ENCODE measurements around the gene RRAS2. TPM values are rescaled to one million over a fixed set of nuclear protein-coding genes. Genes with fewer than 3 reads are reported as not detected.
A peak's percentile ranks its signal among the peaks of the same experiment; 100 is the strongest.

RRAS2 gene
- total and polyA plus RNA-seq, 2 donors (not counting 3 experiments of a cell fraction or from before 2014, with no cell fraction given), result 30.1 to 80.5 TPM

GRCh38 chr11:14380125-14380936 is 21.3 kb upstream of the RRAS2 start:
- no TSS peak for BruUV-seq (replicated peaks)
- H3K4me3 ChIP-seq (replicated peaks in 1 of 3; ENCODE audit: insufficient read depth in 1 of 3, low read depth in 1 of 3, low read length in 3 of 3), result peak overlapping the region in 2 of 3 experiments; percentile 40 to 55
- FAIRE-seq (peak; percentile 24), DNase-seq (ENCODE audit: low read depth, low spot score) (no peak)
- no peak overlapping the region for H3K9ac ChIP-seq (replicated peaks; ENCODE audit: extremely low read depth, insufficient read depth, low read length)
- H3K36me3 ChIP-seq (ENCODE audit: control insufficient read depth in 2 of 2, extremely low read depth in 1 of 2, insufficient read depth in 2 of 2, low read length in 2 of 2), result no peaks in the 10 kb centered on the region
- no peaks in the 10 kb centered on the region for H3K9me3 ChIP-seq (replicated peaks; ENCODE audit: control insufficient read depth, insufficient read depth, low read length)
- H3K4me1 ChIP-seq (ENCODE audit: control insufficient read depth, extremely low read depth, insufficient read depth, low read length), result peaks cover 12% of the 10 kb centered on the region
- no peak for TF ChIP-seq MAX (IDR thresholded peaks at IDR 0.05; ENCODE audit: insufficient read depth, insufficient read length)
- no peak for TF ChIP-seq POLR2A (IDR thresholded peaks at IDR 0.05; ENCODE audit: low read depth, low read length)
- TF ChIP-seq MYC (IDR thresholded peaks at IDR 0.05; ENCODE audit: low read depth, low read length), result no peak
- TF ChIP-seq FOS (IDR thresholded peaks at IDR 0.05; ENCODE audit: borderline replicate concordance, insufficient read depth, low read length), result no peak
- no peak for TF ChIP-seq JUN (IDR thresholded peaks at IDR 0.05; ENCODE audit: borderline replicate concordance, insufficient read depth, insufficient read length, low read depth)
- TF ChIP-seq EZH2 (IDR thresholded peaks at IDR 0.05; ENCODE audit: borderline replicate concordance, low read depth, low read length, severe bottlenecking), result no peak
- TF ChIP-seq GATA2 (IDR thresholded peaks at IDR 0.05; ENCODE audit: insufficient read depth, insufficient read length, low read depth, low read length), result no peak
- TF ChIP-seq CTCF (IDR thresholded peaks at IDR 0.05; ENCODE audit: extremely low read depth in 1 of 2, insufficient read depth in 1 of 2, low read depth in 1 of 2, low read length in 2 of 2), result no peak
- no peak for TF ChIP-seq POLR2AphosphoS5 (IDR thresholded peaks at IDR 0.05; ENCODE audit: insufficient read depth, low read depth, low read length)
- no peaks in the 10 kb centered on the region for H3K79me2 ChIP-seq (ENCODE audit: control insufficient read depth, insufficient read depth, low read length)
- no peak overlapping the region for H3K27ac ChIP-seq (ENCODE audit: insufficient read depth, low read depth, low read length)
- H2AFZ ChIP-seq (ENCODE audit: low read depth, low read length), result peak overlapping the region; percentile 98
- no peaks in the 10 kb centered on the region for H3K9me1 ChIP-seq (replicated peaks; ENCODE audit: control insufficient read depth, extremely low read depth, insufficient read depth, low read length)
- dilution Hi-C loops (cut with MboI; ENCODE audit: extremely low pct_ligation_motif_present, low sequenced_read_pairs) (no loop called here), intact Hi-C loops (cut with micrococcal nuclease) (loop anchor here (2.0 kb wide), 2 partner anchors 42 to 74 kb away; no protein-coding TSS in a partner anchor)
- peak overlapping the region; percentile 84 for H3K4me2 ChIP-seq (ENCODE audit: insufficient read depth, low read length)
- H3K27me3 ChIP-seq (ENCODE audit: control insufficient read depth in 2 of 2, insufficient read depth in 2 of 2, low read length in 2 of 2), result no peaks in the 10 kb centered on the region
- ChIA-PET CTCF (interaction anchor here (0.8 to 4.4 kb wide), 8 partner anchors 18 to 80 kb away, joined by 3 to 31 read pairs (median 12); no protein-coding TSS in a partner anchor), POLR2A (no interaction called here)
- no peaks in the 10 kb centered on the region for H4K20me1 ChIP-seq (replicated peaks; ENCODE audit: control insufficient read depth, extremely low read depth, insufficient read depth, low read length)

Data from endothelial cell of umbilical vein (primary cell).